ENCODE data around the gene ARHGAP26. TPM values are rescaled to one million over a fixed set of nuclear protein-coding genes. Genes with fewer than 3 reads are reported as not detected.

ARHGAP26 gene
- total RNA-seq, 1 experiment from 2014 or later, result 34.5 TPM

DNA sequence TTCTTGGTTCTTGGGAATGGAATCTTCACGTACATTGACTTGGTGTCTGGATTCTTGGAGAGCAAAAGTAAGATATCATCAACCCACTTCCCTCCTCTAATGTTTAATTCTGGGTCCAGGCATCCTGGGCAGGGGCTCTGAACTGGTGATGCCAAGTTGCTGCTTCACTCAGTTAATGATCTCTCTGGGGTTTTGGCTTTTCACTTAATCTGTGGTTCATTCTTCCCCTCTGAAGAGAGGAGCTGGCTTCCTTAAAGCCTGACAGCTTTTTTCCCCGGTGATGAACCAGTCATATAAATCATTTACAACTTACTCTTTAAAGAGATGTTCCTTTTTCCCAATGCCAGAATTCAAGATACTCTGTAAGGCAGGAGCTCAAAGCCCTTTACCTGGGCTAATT is 65.9 kb downstream of the ARHGAP26 start:
- no peak for TF ChIP-seq SIN3A (IDR thresholded peaks at IDR 0.05; ENCODE audit: low read depth)
- no peak for TF ChIP-seq TCF7L2 (IDR thresholded peaks at IDR 0.05; ENCODE audit: borderline replicate concordance, extremely low read depth, insufficient read depth, insufficient read length)
- no peak for TF ChIP-seq EZH2 (IDR thresholded peaks at IDR 0.05)
- no peak for TF ChIP-seq ELF1 (IDR thresholded peaks at IDR 0.05; ENCODE audit: borderline replicate concordance, low read depth)
- no peak for TF ChIP-seq POLR2AphosphoS5 (IDR thresholded peaks at IDR 0.05; ENCODE audit: low read depth, low read length)
- no peak for TF ChIP-seq YY1 (IDR thresholded peaks at IDR 0.05; ENCODE audit: extremely low read depth, insufficient replicate concordance, low read depth, low read length)
- no peak for TF ChIP-seq FOSL1 (IDR thresholded peaks at IDR 0.05; ENCODE audit: low read depth)
- TF ChIP-seq SP1 (IDR thresholded peaks at IDR 0.05; ENCODE audit: low read depth), result no peak
- TF ChIP-seq CEBPB (IDR thresholded peaks at IDR 0.05; ENCODE audit: low read depth), result no peak
- no peak for TF ChIP-seq EZH2phosphoT487 (IDR thresholded peaks at IDR 0.05; ENCODE audit: borderline replicate concordance)
- TF ChIP-seq RAD21 (IDR thresholded peaks at IDR 0.05; ENCODE audit: low read depth), result no peak
- TF ChIP-seq ZFX (IDR thresholded peaks at IDR 0.05), result no peak
- no peak for TF ChIP-seq JUND (IDR thresholded peaks at IDR 0.05)
- TF ChIP-seq, protein P1, sequence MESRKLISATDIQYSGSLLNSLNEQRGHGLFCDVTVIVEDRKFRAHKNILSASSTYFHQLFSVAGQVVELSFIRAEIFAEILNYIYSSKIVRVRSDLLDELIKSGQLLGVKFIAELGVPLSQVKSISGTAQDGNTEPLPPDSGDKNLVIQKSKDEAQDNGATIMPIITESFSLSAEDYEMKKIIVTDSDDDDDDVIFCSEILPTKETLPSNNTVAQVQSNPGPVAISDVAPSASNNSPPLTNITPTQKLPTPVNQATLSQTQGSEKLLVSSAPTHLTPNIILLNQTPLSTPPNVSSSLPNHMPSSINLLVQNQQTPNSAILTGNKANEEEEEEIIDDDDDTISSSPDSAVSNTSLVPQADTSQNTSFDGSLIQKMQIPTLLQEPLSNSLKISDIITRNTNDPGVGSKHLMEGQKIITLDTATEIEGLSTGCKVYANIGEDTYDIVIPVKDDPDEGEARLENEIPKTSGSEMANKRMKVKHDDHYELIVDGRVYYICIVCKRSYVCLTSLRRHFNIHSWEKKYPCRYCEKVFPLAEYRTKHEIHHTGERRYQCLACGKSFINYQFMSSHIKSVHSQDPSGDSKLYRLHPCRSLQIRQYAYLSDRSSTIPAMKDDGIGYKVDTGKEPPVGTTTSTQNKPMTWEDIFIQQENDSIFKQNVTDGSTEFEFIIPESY (IDR thresholded peaks at IDR 0.05; ENCODE audit: extremely low read depth, insufficient replicate concordance, low read length), result no peak
- H3K4me3 ChIP-seq (replicated peaks in 1 of 2; ENCODE audit: low read depth in 1 of 2, low read length in 2 of 2), result no peak overlapping the region
- no peaks in the 10 kb centered on the region for H3K27me3 ChIP-seq (ENCODE audit: insufficient read depth, low read length)
- ChIA-PET POLR2A (interaction anchor here (1.0 kb wide), 1 partner anchor 15 kb away, joined by 3 read pairs; no protein-coding TSS in a partner anchor), CTCF (no interaction called here), RAD21 (ENCODE audit: low non-redundant PET in 1 of 2, low total read pairs in 2 of 2, uncharacterized antibody in 2 of 2, unreplicated experiment in 2 of 2) (no interaction called here)
- no peak for DNase-seq (ENCODE audit: low read depth, low spot score)
- H4K20me1 ChIP-seq (ENCODE audit: insufficient read depth), result no peaks in the 10 kb centered on the region
- H3K4me1 ChIP-seq (ENCODE audit: control insufficient read depth in 1 of 2, insufficient read depth in 2 of 2, low read length in 2 of 2), result peaks cover 19 to 21% of the 10 kb centered on the region in 2 experiments; a peak in 3 of 4 replicates
- BruUV-seq (replicated peaks), result no TSS peak
- no peak for ATAC-seq
- peaks cover 19% of the 10 kb centered on the region for H3K79me2 ChIP-seq (ENCODE audit: insufficient read depth, low read length)
- no peak overlapping the region for H2AFZ ChIP-seq (ENCODE audit: low read depth, low read length, poor library complexity, severe bottlenecking)
- intact Hi-C loops (cut with micrococcal nuclease), result no loop called here
- H3K36me3 ChIP-seq (ENCODE audit: control insufficient read depth in 1 of 2, insufficient read depth in 2 of 2, low read length in 2 of 2), result no peaks in the 10 kb centered on the region
- no peaks in the 10 kb centered on the region for H3K9me2 ChIP-seq (ENCODE audit: insufficient read depth)
- no peak overlapping the region for H3K9ac ChIP-seq (ENCODE audit: low read length)
- no peak overlapping the region for H3K27ac ChIP-seq (ENCODE audit: low read depth, low read length)
- no peaks in the 10 kb centered on the region for H3K9me3 ChIP-seq (ENCODE audit: control insufficient read depth in 1 of 2, insufficient read depth in 1 of 2, low read depth in 1 of 2, low read length in 2 of 2)
- no peak overlapping the region for H3K4me2 ChIP-seq (ENCODE audit: low read length)
